CD4-positive, alpha-beta T cell treated with Interferon alpha-2 for 1 hour (primary cell): ENCODE measurements around the gene GNG14.
"Not testable (repeated sequence)": the region's sequence is repeated elsewhere in the genome, so short reads cannot be mapped to it uniquely, and the experiment has no call there.

Experiments
- DNase-seq, 2 donors: peaks; one replicate each; pipeline ENCODE4 v3.0.0-alpha.2; 2020 to 2022

The GNG14 gene

DNA sequence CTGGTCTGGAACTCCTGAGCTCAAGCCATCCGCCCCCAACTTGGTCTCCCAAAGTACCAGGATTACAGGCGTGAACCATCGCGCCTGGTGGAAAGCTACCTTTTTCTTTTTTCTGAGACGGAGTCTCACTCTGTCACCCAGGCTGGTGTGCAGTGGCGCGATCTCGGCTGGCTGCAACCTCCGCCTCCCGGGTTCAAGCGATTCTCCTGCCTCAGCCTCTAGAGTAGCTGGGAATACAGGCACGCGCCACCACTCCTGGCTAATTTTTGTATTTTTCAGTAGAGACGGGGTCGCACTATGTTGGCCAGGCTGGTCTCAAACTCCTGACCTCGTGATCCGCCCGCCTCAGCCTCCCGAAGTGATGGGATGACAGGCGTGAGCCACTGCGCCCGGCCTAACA, 9.6 kb downstream of the GNG14 start:
- DNase-seq, result not testable (repeated sequence)

DNA sequence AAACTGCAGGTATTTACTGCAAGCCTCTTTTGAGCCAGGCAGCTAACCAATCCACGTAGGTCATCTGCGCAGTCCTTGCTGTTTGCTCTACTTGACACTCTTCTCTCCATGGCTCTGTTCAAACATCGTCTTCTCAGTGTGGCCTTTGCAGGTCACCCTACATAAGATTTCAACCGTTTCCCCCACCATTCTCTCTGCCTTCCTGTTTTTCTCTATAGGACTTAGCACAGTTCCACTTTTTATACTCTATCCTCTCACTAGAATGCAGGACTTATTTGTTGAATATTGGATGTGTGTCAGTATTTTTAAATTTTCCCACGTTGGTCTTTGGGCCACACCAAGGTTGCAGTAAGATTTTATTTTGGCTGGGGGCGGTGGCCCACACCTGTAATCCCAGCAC, 10.3 kb downstream of the GNG14 start:
- no peak for DNase-seq

GRCh38 chr19:12701596-12702282, 13.9 kb downstream of the GNG14 start:
- no peak for DNase-seq

GRCh38 chr19:12703046-12703445, 15.2 kb downstream of the GNG14 start:
- DNase-seq, result peak in 1 of 2 donors; percentile 16

DNA sequence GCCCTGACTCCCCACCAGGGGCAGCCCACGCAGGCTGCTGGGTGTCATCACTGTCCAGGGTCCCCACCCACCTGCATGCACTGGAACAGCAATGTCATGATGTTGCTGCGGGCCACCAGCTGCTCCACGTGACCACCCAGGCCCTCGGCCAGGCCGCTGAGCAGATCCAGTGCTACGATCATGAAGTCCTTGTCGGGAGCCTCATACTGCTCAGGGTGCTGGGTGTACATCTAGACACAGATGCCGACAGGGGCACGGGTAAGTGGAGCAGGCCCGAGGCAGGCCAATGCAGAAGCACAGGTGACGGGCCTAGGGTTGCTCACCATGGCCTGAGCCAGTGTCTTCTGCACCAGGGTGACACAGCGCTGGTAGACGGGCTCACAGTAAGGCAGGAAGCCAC, 17.4 kb downstream of the GNG14 start:
- DNase-seq, result no peak

DNA sequence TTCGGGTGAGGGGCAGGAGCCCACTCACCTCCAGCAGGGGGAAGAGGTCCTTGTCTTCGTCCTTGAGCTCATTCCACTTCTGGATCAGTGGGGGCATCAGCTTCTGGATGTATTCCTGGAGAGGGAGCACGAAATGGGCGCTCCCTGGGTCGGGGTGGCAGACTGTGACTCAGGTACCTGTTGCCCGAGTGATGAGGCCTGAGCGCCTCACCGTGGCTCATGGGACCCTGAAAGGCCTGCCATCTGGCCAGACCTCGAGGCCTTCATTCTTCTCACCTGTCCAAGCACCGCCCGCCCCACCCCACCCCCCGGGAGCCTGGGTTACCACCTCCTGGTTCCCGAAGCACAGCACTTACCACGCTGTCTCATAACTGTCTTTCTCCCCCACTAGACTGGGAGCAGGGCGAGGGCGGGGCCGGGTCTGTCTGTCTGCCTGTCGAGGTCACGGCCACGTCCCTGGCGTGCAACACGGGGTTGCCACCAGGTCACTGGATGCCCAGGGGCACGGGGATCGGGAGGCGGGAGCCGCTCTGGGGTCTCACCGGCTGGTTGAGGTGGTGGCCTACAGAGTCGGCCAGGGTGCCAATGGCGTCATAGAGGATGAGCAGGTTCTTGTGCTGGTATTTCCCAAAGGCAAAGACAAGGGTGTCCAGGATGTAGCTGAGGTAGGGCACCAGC, 18.0 kb downstream of the GNG14 start:
- no peak for DNase-seq

GRCh38 chr19:12706332-12706718, 18.5 kb downstream of the GNG14 start:
- no peak for DNase-seq

DNA sequence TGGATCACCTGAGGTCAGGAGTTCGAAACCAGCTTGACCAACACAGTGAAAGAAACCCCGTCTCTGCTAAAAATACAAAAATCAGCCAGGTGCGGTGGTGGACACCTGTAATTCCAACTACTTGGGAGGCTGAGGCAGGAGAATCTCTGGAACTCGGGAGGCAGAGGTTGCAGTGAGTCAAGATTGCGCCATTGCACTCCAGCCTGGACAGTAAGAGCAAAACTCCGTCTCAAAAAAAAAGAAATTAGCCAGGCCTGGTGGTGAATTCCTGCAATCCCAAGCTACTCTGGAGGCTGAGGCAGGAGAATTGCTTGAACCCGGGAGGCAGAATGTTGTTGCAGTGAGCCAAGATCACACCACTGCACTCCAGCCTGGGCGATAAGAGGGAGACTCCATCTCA, 20.8 kb downstream of the GNG14 start:
- DNase-seq, result no peak

GRCh38 chr19:12711187-12711586, 23.4 kb downstream of the GNG14 start:
- no peak for DNase-seq

- peak; percentile 11 to 34 for DNase-seq
Observed at GRCh38 chr19:12712077-12712476, 24.3 kb downstream of the GNG14 start.

DNA sequence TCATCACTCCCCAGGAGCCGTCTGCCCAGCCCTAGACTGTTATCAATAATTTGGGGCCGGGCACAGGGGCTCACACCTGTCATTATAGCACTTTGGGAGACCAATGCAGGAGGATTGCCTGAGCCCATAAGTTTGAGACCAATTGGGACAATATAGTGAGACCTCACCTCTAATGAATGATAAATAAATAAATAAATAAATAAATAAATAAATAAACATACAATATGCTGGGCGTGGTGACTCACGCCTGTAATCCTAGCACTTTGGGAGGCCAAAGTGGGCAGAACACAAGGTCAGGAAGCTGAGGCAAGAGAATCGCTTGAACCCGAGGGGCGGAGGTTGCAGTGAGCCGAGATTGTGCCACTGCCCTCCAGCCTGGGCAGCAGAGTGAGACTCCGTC, 25.5 kb downstream of the GNG14 start:
- DNase-seq, result not testable (repeated sequence)

DNA sequence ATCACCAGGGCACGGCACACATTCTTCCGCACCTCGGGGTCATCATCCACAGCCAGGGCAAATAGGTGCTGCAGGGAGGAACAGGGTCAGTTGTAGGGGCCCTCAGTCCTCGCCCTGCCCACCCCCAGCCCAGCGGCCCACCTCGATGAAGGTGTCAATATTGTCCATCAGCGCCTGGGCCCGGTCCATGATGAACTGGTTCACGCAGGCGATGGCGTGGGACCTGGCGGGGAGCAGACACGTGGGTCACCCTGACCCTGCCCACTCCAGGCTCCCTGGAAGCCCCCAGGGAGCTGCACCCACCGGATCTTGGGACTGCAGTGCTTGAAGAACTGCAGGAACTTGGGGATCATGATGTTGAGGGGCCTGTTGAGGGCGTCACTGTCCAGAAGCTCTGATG, 27.3 kb downstream of the GNG14 start:
- no peak for DNase-seq

DNA sequence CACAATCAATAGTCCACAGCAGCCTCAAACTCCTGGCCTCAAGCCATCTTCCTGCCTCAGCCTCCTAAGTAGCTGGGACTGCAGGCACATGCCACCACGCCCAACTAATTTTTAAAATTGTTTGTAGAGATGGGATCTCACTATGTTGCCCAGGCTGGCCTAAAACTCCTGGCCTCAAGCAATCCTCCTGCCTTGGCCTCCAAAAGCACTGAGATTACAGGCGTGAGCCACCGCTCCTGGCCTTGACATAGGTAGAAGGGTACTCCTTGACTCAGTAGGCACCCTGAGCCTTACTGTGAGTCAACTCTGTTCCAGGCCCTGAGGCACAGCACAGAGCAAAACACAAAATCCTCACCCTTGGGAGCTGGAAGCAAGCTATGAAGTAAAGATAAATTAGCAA, 28.1 kb downstream of the GNG14 start:
- no peak for DNase-seq

- no peak for DNase-seq
Observed at GRCh38 chr19:12720296-12720695, 32.5 kb downstream of the GNG14 start.

DNA sequence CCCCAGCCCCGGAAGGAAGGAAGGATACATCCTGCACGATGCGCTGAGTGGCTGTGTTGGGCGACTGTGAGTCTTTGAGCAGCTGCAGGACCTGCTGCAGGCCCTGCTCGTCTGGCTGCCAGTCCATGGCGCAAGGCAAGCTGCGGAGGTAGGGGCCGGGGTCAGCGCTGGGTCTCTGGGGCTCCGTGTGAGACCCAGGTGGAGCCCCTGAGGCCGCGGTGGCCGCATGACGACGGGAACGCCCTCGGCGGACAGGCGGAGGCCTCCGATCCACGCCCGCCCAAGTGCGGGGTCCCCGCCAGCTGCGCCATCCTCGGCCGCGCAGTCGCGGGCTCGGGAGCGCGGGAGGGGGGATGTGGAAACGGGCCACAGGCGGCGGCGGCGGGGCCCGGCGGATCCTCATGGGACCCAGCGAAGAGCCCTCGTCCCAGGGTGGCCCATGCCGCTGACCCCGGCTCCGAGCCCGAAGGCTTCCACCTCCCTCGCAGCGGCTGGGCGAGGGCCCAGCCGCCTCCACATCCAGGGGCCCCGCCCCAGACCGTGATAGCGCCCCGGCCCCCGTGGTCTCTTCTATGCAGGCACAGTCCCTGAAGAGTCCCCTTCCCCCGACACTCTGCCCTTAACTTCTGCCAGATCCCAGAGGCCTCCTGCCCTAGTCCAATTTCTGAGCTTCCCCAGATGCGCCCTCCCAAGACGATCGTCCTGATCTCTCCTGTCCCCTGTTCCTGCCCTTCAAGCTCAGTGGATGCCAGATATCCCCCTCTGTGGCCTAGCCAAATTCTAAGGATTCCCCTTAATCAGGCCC, 33.3 kb downstream of the GNG14 start:
- peak in 1 of 2 donors; percentile 11 for DNase-seq

DNA sequence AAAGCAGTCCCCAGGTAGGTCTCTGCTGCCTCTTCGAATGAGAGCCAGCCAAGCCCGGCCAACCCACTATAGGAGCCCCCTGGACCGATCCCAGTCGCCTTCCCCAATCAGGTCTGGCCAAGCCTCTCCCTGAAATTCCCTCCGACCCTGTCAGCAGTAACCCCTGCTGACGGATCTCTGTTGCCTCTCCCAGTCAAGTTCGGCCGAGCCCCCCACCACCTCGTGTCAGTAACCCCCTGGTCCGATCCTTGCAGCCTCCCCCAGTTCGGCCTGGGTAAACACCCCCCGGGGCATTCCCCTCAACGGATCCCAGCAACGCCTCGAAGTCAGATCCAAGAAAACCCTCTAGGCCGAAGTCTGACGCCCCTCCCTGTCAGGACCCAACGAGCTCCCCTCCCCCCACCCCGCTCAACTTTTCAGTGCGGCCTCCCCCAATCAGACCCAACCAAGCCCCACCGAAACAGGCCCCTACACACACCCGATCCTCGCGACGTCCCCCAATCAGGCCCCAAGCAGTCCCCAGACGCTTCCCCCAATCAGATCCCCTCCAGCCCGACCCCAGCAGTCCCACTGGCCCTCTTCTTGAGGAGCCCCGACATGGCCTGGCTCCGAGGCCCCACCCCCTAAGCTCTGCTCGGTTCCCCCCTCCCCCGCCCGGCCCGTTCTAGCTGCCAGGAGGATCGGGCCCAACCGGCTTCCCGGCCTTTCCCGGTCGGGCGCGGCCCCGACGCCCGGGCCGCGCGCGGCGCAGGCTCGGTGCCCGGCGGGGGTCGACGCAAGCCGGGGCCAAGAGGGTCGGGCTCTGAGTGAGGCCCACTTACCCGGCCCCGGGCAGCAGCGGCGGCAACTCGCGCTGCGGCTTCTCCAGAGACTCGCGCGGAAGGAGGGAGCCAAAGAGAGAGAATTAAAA, 34.1 kb downstream of the GNG14 start:
- DNase-seq, result peak; percentile 55 to 59

DNA sequence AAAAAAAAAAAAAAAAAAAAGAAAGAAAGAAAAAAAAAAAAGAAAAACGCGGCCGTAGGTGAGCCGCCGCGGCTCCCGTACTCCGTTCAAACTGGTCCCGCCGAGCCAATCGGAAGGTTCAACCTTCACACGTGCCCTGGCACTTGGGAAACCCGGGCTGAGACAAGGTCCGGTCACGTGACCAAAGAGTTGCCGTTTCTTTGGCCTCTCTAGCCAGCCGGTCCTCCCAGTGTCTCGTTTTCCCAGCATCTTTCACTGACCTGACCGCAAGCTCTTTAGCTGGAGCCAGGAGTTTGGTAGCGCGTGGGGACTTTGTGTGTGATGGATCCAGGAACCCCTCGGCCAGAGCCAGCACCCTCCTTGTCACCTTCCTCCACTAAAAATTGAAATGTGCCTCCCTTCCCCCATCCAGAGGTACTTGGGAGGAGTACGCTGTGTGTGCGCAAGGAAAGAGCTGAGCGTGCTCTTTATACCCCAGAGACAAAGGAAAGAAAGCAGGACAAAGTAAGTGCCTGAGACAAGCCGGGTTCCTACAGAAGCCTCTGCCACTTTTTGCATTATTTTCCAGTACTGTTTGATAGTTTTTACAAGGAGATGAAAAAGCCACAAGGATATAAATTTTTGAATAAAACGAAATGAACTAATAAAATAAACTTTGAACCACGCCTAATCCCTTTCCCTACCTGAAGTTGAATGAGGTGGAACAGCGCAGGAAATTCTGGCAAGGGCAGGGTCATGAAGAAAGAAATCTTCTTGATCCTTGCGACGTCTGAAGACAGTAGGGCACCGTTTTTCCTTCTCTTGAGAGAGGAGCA, 35.0 kb downstream of the GNG14 start:
- peak; percentile 97 for DNase-seq

GRCh38 chr19:12723381-12723640, 35.5 kb downstream of the GNG14 start:
- DNase-seq, result peak in 1 of 2 donors; percentile 1

DNA sequence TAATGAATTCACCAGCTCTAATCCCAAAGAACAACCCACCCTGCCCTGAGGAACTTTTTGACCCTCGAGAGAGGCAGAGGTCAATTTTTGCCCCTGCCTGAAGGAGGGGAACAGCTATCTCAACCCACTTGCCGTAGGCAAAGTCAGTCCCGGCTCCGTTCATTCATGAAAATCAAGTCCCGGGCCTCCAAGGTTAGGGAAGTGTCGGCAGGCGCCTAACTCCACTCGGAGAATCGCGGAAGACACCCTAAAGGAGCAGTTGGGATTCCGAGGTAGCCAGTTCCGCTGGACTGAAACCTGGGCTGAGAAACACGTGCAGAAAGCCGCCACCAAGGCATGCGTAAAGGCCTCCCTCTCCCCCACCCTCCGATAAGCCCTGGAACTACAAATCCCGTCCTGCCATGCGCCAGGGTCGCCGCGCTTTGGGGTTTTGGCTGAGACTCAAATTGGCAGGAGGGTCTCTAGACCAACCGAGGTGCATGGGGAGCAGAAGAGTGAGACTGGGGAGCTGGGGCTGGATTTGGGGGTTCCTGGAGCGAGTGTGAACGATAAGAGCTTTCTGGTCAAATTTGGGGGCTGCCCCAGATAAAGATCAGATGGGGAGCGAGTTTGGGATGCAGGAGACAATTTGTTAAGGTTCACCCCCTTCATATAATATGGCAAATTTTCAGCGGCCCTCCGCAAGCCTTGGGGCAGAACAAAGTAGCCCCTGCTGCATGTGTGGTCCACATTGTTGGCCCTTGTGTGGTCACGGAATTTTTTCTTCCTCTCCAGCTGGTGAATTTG, 36.0 kb downstream of the GNG14 start, which contains the start of gene TNPO2:
Gene TNPO2, minus strand, starts transcription at position 292 of the 786 bp plus-strand sequence. CDS start 2,955 bp downstream, outside the sequence.
- DNase-seq, result peak; percentile 59 to 69

GRCh38 chr19:12725612-12726011, 37.8 kb downstream of the GNG14 start:
- DNase-seq, result not testable (repeated sequence)

GRCh38 chr19:12726988-12727316, 39.2 kb downstream of the GNG14 start:
- DNase-seq, result no peak
